ENCODE measurements around the gene HSD17B11. TPM values are rescaled to one million over a fixed set of nuclear protein-coding genes. Genes with fewer than 3 reads are reported as not detected.
"Not testable (repeated sequence)": the region's sequence is repeated elsewhere in the genome, so short reads cannot be mapped to it uniquely, and the experiment has no call there.

The HSD17B11 gene
- total and polyA plus RNA-seq, 11 donors = 6.6 to 28.0 (median 15.8) TPM

- 35 to 54% (median 46%) methylated on average over 5 of the region's 5 CpGs for WGBS, 4 donors
- Histone ChIP-seq H3K4me3 (no peak overlapping the region), H3K9me3 (no peaks in the 10 kb centered on the region), H3K36me3 (no peaks in the 10 kb centered on the region), H3K4me1 (peaks cover 0 to 25% (median 19%) of the 10 kb centered on the region in 12 donors), H3K27ac (no peak overlapping the region), H3K27me3 (no peaks in the 10 kb centered on the region)
- no peak for DNase-seq
- ATAC-seq = no peak
- TF ChIP-seq, protein P1, sequence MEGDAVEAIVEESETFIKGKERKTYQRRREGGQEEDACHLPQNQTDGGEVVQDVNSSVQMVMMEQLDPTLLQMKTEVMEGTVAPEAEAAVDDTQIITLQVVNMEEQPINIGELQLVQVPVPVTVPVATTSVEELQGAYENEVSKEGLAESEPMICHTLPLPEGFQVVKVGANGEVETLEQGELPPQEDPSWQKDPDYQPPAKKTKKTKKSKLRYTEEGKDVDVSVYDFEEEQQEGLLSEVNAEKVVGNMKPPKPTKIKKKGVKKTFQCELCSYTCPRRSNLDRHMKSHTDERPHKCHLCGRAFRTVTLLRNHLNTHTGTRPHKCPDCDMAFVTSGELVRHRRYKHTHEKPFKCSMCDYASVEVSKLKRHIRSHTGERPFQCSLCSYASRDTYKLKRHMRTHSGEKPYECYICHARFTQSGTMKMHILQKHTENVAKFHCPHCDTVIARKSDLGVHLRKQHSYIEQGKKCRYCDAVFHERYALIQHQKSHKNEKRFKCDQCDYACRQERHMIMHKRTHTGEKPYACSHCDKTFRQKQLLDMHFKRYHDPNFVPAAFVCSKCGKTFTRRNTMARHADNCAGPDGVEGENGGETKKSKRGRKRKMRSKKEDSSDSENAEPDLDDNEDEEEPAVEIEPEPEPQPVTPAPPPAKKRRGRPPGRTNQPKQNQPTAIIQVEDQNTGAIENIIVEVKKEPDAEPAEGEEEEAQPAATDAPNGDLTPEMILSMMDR (IDR thresholded peaks at IDR 0.05) = no peak
- no peak for TF ChIP-seq POLR2A (IDR thresholded peaks at IDR 0.05)
- intact Hi-C loops (cut with DNase I) = loop anchor here in 3 of 10 donors (5.0 kb wide), 3 partner anchors 42 to 113 kb away; no protein-coding TSS in a partner anchor
These were observed 28.7 kb upstream of the HSD17B11 start for GRCh38 chr4:87419578-87420249.

DNA sequence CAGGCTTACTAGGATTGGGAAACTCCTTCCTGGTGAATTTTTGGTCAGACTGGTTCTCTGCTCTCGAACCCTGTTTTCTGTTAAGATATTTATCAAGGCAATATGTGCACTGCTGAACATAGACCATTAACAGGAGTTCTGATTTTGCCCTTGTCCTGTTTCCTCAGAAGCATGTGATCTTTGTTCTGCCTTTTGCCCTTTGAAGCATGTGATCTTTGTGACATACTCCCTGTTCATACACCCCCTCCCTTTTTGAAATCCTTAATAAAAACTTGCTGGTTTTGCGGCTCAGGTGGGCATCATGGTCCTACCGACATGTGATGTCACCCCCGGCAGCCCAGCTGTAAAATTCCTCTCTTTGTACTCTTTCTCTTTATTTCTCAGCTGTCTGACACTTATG is 27.4 kb upstream of the HSD17B11 start:
- 88 to 96% (median 93%) methylated on average over 4 of the region's 4 CpGs for WGBS, 4 donors
- H3K4me3 ChIP-seq; intact Hi-C loops (cut with DNase I); DNase-seq; H3K36me3 ChIP-seq; H3K27ac ChIP-seq; H3K27me3 ChIP-seq; H3K9me3 ChIP-seq; ATAC-seq: not testable (repeated sequence)
- peaks cover 0 to 13% (median 9%) of the 10 kb centered on the region in 12 donors for H3K4me1 ChIP-seq

- no peak overlapping the region for H3K27ac ChIP-seq
- TF ChIP-seq, protein P1 (IDR thresholded peaks at IDR 0.05) = no peak
- no peak for TF ChIP-seq POLR2A (IDR thresholded peaks at IDR 0.05)
- intact Hi-C loops (cut with DNase I) = no loop called here
- ATAC-seq (no peak), DNase-seq (no peak)
- no peaks in the 10 kb centered on the region for H3K36me3 ChIP-seq
- H3K4me3 ChIP-seq = no peak overlapping the region
- WGBS, 4 donors = 73 to 87% (median 80%) methylated on average over 3 of the region's 3 CpGs
- no peaks in the 10 kb centered on the region for H3K27me3 ChIP-seq
- peaks cover 0 to 8% (median 6%) of the 10 kb centered on the region in 12 donors for H3K4me1 ChIP-seq
- peaks cover 0 to 8% (median 0%) of the 10 kb centered on the region in 12 donors for H3K9me3 ChIP-seq
These were observed 26.0 kb upstream of the HSD17B11 start for GRCh38 chr4:87416965-87417364.

GRCh38 chr4:87414816-87415215 is 23.8 kb upstream of the HSD17B11 start:
- intact Hi-C loops (cut with DNase I) = no loop called here
- Histone ChIP-seq H3K27me3 (no peaks in the 10 kb centered on the region), H3K4me1 (peaks cover 0 to 2% (median 0%) of the 10 kb centered on the region in 12 donors), H3K27ac (no peak overlapping the region), H3K9me3 (peaks cover 0 to 8% (median 0%) of the 10 kb centered on the region in 12 donors), H3K4me3 (no peak overlapping the region), H3K36me3 (no peaks in the 10 kb centered on the region)
- TF ChIP-seq POLR2A (IDR thresholded peaks at IDR 0.05) = no peak
- TF ChIP-seq, protein P1 (IDR thresholded peaks at IDR 0.05) = no peak
- DNase-seq (no peak), ATAC-seq (no peak)

DNA sequence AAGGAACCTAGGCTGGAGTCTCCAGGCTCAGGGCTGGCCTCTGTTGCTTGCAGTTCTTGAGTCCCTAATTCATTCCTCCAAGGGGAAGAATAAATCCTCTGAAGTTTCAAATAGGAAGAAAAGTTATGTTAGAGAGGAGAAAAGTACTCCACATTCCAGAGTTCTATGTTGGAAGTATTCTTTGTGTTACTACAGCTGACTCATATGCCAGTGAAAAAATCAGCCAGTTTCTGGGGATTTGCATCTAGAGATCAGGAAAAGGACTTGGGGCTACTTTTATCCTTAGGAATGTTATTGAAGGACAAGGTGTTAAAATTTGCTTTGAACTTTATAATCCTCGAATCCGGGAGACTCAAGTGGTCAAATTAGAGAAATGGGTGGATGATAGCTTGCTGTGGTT is 19.7 kb upstream of the HSD17B11 start:
- Histone ChIP-seq H3K36me3 (no peaks in the 10 kb centered on the region), H3K9me3 (peaks cover 0 to 8% (median 0%) of the 10 kb centered on the region in 12 donors), H3K4me1 (peaks cover 0 to 7% (median 0%) of the 10 kb centered on the region in 12 donors), H3K27ac (no peak overlapping the region), H3K27me3 (no peaks in the 10 kb centered on the region), H3K4me3 (no peak overlapping the region)
- 80 to 89% (median 84%) methylated on average over 2 of the region's 2 CpGs for WGBS, 4 donors
- TF ChIP-seq POLR2A (IDR thresholded peaks at IDR 0.05) = no peak
- TF ChIP-seq, protein P1 (IDR thresholded peaks at IDR 0.05) = no peak
- intact Hi-C loops (cut with DNase I) = no loop called here
- DNase-seq (no peak), ATAC-seq (no peak)
